Measurements from ENCODE around the gene RPTOR. TPM values are rescaled to one million over a fixed set of nuclear protein-coding genes. Genes with fewer than 3 reads are reported as not detected.

Gene RPTOR
- total RNA-seq, 1 experiment from 2014 or later: 46.2 TPM

DNA sequence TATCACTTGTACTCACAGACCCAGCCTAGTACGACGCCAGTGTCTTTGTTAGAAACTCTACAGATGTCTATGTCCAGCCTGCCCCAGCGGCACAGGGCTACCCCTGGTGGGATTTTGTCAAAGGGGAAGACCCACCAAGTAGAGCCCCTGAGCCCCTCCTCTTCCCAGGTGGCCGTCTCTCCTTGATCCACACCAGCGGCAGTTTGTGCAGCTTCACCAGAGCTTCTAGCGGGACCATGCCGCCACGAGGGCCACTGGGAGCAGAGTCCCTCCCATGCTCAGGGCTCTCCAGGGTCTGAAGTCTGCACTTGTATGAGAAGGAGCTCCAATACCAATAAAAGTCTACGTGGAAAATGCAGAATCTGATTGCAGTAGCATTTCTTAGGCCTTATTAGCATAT lies 157.1 kb downstream of the RPTOR start:
- ATAC-seq: no peak
- Histone ChIP-seq H3K9ac (ENCODE audit: low read length) (no peak overlapping the region), H2AFZ (ENCODE audit: low read length) (no peak overlapping the region), H3K4me1 (ENCODE audit: insufficient read depth, low read length) (no peaks in the 10 kb centered on the region; the same call in 1 of the 2 replicates), H3K79me2 (ENCODE audit: low read length) (peaks cover 86% of the 10 kb centered on the region), H3K4me3 (ENCODE audit: low read length) (no peak overlapping the region), H3K27me3 (ENCODE audit: low read length) (no peaks in the 10 kb centered on the region), H3F3A (ENCODE audit: low read length, unreplicated experiment) (no peaks in the 10 kb centered on the region), H3K27ac (ENCODE audit: low read length) (no peak overlapping the region), H3K9me3 (ENCODE audit: low read length) (no peaks in the 10 kb centered on the region), H3K4me2 (ENCODE audit: low read length) (no peak overlapping the region), H3K9me2 (replicated peaks; ENCODE audit: low read length) (no peaks in the 10 kb centered on the region), H4K20me1 (ENCODE audit: low read length) (no peaks in the 10 kb centered on the region), H3K36me3 (ENCODE audit: low read depth, low read length) (no peaks in the 10 kb centered on the region)
- ChIA-PET POLR2A (ENCODE audit: unreplicated experiment) (no interaction called here), CTCF (no interaction called here)
- TF ChIP-seq EZH2 (IDR thresholded peaks at IDR 0.05; ENCODE audit: low read length, unreplicated experiment): no peak
- TF ChIP-seq, protein P1, sequence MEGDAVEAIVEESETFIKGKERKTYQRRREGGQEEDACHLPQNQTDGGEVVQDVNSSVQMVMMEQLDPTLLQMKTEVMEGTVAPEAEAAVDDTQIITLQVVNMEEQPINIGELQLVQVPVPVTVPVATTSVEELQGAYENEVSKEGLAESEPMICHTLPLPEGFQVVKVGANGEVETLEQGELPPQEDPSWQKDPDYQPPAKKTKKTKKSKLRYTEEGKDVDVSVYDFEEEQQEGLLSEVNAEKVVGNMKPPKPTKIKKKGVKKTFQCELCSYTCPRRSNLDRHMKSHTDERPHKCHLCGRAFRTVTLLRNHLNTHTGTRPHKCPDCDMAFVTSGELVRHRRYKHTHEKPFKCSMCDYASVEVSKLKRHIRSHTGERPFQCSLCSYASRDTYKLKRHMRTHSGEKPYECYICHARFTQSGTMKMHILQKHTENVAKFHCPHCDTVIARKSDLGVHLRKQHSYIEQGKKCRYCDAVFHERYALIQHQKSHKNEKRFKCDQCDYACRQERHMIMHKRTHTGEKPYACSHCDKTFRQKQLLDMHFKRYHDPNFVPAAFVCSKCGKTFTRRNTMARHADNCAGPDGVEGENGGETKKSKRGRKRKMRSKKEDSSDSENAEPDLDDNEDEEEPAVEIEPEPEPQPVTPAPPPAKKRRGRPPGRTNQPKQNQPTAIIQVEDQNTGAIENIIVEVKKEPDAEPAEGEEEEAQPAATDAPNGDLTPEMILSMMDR (conservative IDR thresholded peaks at IDR 0.05; ENCODE audit: low read depth, low read length): no peak
- no peak for TF ChIP-seq EZH2phosphoT487 (IDR thresholded peaks at IDR 0.05; ENCODE audit: borderline replicate concordance, low read length)
- intact Hi-C loops (cut with micrococcal nuclease): no loop called here
- DNase-seq: no peak
- BruUV-seq (replicated peaks): no TSS peak

DNA sequence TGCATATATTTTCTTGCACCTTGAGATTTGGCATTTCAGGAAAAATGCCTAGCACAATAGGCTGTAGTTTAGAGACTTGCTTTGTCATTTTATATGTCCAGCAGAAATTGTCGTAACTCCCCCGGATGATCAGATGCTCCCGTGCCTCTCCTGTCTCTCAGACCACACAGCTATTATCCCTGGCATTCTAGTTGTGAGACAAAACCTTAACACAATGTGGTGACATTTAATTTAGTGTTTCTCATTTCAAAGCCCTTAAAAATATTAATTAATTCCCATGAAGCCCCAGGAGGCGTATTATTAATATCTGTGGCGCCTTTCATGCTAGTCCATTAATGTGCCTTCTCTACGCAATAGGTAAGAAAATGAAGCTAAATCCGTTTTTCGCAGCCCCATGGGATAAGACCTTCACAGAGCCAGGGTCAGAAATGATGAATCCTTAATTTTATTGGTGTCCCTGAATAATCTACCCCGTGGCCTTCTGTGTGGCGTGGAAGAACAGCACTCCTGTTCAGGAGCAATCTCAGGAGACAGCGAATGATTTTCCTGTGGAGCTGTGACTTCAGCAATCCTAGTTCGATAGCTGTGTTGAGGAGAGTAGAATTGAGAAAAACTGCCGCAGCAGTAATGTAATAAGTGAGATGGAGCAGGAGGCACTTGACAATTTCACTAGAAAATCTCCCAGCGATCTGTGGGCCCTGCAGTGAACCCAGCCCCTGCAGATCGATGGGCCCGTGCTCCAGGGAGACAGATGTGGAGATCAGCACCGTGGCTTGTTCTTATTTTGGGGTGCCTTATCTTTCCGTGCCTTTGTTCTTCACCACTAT lies 157.9 kb downstream of the RPTOR start:
- Histone ChIP-seq H3K36me3 (ENCODE audit: low read depth, low read length) (no peaks in the 10 kb centered on the region), H3K27ac (ENCODE audit: low read length) (no peak overlapping the region), H3K9ac (ENCODE audit: low read length) (no peak overlapping the region), H3K79me2 (ENCODE audit: low read length) (peaks cover 87% of the 10 kb centered on the region), H3K4me3 (ENCODE audit: low read length) (no peak overlapping the region), H3K9me3 (ENCODE audit: low read length) (no peaks in the 10 kb centered on the region), H3F3A (ENCODE audit: low read length, unreplicated experiment) (no peaks in the 10 kb centered on the region), H3K9me2 (replicated peaks; ENCODE audit: low read length) (no peaks in the 10 kb centered on the region), H3K27me3 (ENCODE audit: low read length) (no peaks in the 10 kb centered on the region), H3K4me1 (ENCODE audit: insufficient read depth, low read length) (no peaks in the 10 kb centered on the region; the same call in 1 of the 2 replicates), H4K20me1 (ENCODE audit: low read length) (no peaks in the 10 kb centered on the region), H3K4me2 (ENCODE audit: low read length) (no peak overlapping the region), H2AFZ (ENCODE audit: low read length) (no peak overlapping the region)
- ATAC-seq: no peak
- intact Hi-C loops (cut with micrococcal nuclease): no loop called here
- CTCF ChIA-PET: no interaction called here
- no peak for DNase-seq
- POLR2A ChIA-PET (ENCODE audit: unreplicated experiment): no interaction called here
- no TSS peak for BruUV-seq (replicated peaks)
- TF ChIP-seq, protein P1 (conservative IDR thresholded peaks at IDR 0.05; ENCODE audit: low read depth, low read length): no peak
- TF ChIP-seq EZH2phosphoT487 (IDR thresholded peaks at IDR 0.05; ENCODE audit: borderline replicate concordance, low read length) (no peak), EZH2 (IDR thresholded peaks at IDR 0.05; ENCODE audit: low read length, unreplicated experiment) (no peak)

DNA sequence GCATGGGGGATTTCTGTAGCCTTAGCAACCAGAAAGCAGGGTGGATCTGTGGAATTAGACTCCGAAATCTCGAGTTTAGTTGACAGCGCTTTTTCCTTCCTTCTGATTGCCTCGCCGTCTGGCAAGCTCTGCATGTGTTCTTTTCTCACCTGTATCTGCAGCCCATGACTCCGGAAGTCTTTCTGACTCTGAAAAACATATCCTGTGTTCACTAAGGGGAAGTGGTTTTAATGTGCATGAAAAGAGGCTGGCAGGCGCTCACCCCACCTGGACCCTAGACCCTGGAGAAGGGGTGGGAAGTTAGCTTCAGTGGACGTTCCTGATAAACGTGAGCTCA lies 158.5 kb downstream of the RPTOR start:
- Histone ChIP-seq H3K27me3 (ENCODE audit: low read length) (no peaks in the 10 kb centered on the region), H3K9me2 (replicated peaks; ENCODE audit: low read length) (no peaks in the 10 kb centered on the region), H3F3A (ENCODE audit: low read length, unreplicated experiment) (no peaks in the 10 kb centered on the region), H3K27ac (ENCODE audit: low read length) (no peak overlapping the region), H4K20me1 (ENCODE audit: low read length) (no peaks in the 10 kb centered on the region), H3K79me2 (ENCODE audit: low read length) (peaks cover 84% of the 10 kb centered on the region), H3K9me3 (ENCODE audit: low read length) (no peaks in the 10 kb centered on the region), H2AFZ (ENCODE audit: low read length) (no peak overlapping the region), H3K36me3 (ENCODE audit: low read depth, low read length) (0 out of 2 replicates have a peak, but pooled peaks cover 3% of the 10 kb centered on the region), H3K4me1 (ENCODE audit: insufficient read depth, low read length) (no peaks in the 10 kb centered on the region; the same call in 1 of the 2 replicates), H3K9ac (ENCODE audit: low read length) (no peak overlapping the region), H3K4me3 (ENCODE audit: low read length) (no peak overlapping the region), H3K4me2 (ENCODE audit: low read length) (no peak overlapping the region)
- DNase-seq (no peak), ATAC-seq (no peak)
- BruUV-seq (replicated peaks): no TSS peak
- POLR2A ChIA-PET (ENCODE audit: unreplicated experiment): no interaction called here
- TF ChIP-seq EZH2 (IDR thresholded peaks at IDR 0.05; ENCODE audit: low read length, unreplicated experiment): no peak
- no peak for TF ChIP-seq EZH2phosphoT487 (IDR thresholded peaks at IDR 0.05; ENCODE audit: borderline replicate concordance, low read length)
- TF ChIP-seq, protein P1 (conservative IDR thresholded peaks at IDR 0.05; ENCODE audit: low read depth, low read length): no peak
- CTCF ChIA-PET: no interaction called here
- intact Hi-C loops (cut with micrococcal nuclease): no loop called here
